Right hindlimb (tissue), 1 donor: ENCODE measurements around the gene KCTD4.
"Not testable (repeated sequence)": the region's sequence is repeated elsewhere in the genome, so short reads cannot be mapped to it uniquely, and the experiment has no call there.

ENCODE experiments used
- DNase-seq: peaks from one replicate; pipeline ENCODE4 v3.0.0-alpha.2; 2018

KCTD4 gene

GRCh38 chr13:45200701-45201232 is at the start of gene KCTD4:
Gene KCTD4, minus strand, starts transcription at chr13:45201045. Its CDS starts 6,478 bp downstream, at chr13:45194567.
- DNase-seq = no peak

- DNase-seq = no peak
These were observed 48.8 kb upstream of the KCTD4 start for GRCh38 chr13:45249662-45250061.

GRCh38 chr13:45244736-45245135 is 43.9 kb upstream of the KCTD4 start:
- DNase-seq = not testable (repeated sequence)

DNA sequence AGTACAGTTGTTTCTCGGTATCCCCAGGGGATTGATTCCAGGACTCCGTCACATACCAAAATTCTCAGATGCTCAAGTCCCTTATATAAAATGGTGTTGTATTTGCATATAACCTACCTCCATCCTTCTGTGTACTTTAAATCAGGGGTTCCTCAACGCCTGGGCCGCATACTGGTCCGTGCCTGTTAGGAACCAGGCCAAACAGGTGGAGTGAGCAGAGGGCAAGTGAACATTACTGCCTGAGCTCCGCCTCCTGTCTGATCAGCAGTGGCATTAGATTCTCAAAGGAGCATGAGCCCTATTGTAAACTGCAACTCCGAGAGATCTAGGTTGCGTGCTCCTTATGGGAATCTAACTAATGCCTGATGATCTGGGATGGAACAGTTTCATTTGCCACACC is 42.2 kb upstream of the KCTD4 start:
- no peak for DNase-seq

DNA sequence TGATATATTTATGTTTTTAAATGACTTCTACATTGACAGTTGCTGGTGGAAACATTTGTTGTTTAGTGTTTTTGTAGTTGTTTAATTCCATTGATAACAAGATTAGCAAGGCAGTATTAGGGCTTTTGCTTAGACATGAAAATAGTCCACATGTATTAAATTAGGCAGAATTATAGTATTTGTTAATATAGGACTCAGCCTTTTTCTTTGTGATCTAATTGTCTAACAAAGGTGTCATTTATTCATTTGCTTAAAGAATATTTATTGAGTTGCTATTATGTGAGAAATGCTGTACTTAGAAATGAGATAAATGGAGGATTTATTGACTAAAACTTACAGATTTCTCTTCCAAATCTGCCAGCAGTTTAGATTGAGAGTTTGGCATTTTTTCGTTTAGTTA is 41.7 kb upstream of the KCTD4 start:
- no peak for DNase-seq

- DNase-seq = no peak
These were observed 41.2 kb upstream of the KCTD4 start for GRCh38 chr13:45242070-45242469.

DNA sequence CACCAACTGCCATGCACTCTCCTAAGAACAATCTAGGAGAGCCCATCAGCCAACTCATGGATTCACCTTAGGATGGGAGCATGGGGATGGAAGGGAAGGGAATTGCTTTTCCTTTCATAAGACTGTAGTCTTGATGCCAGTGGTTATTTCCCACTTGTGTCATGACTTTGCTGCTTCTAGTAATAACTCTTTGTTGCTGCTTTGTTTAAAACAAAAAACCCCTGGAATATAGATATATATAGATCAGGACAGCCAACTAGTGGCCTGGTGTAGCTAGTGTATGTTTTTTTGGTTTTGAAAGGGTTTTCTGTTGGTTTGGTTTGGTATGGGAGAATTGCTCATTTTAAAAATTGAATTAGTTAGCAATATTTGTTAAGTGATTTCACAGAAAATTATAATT is 39.3 kb upstream of the KCTD4 start:
- no peak for DNase-seq

- DNase-seq = no peak
These were observed 38.3 kb upstream of the KCTD4 start for GRCh38 chr13:45238945-45239795.

DNA sequence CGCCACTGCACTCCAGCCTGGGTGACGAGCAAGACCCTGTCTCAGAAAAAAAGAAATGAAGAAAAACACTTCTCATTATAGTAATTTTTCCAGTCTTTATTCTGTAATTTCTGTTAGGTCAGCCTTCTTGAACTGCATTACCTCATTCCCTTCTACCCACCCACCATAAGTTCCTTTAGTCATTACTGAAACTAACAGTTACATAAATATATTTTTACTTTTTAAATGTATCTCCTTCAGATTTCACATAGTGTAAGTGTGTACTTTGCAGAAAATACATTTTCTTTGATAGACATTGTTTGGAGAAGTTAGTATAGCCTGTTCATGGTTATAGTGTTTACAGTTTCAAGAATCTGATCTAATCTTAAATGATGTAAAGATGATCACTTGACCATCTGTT is 31.7 kb upstream of the KCTD4 start:
- no peak for DNase-seq

GRCh38 chr13:45231722-45232121 is 30.9 kb upstream of the KCTD4 start:
- no peak for DNase-seq

DNA sequence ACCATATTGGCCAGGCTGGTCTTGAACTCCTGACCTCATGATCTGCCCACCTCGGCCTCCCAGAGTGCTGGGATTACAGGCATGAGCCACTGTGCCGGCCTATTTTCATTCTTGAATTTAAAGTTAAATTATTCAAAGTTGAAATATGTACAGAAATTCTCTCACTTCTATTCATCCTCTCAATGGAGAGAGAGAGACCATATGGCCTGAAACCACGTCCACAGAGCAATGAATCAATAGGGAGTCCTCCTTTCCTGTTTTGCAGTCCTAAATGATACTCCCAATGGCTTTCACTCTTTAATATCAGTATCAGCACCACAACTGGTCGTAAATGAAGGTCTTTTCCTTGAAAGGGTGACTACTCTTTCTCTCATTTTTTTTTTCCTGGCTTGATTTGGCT is 30.5 kb upstream of the KCTD4 start:
- DNase-seq = no peak

DNA sequence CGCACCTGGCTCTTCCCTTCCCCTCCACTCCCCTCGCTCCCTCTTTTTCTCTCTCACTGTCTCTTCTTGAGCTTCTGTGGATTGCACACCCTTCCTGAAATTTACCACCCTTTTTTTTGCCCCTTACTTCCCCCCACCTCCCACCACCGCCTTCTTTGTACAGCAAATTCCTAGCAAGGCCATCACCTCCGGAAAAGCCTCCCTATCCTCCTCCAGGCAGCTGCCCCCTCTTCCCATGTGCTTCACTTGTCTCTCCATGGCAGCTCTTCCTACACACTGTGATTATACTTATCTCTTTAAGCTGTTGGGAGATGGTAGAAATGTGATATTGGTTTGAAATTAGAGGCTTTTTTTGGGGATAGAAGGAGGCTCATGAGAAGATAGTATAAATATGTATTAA is 28.3 kb upstream of the KCTD4 start:
- no peak for DNase-seq

DNA sequence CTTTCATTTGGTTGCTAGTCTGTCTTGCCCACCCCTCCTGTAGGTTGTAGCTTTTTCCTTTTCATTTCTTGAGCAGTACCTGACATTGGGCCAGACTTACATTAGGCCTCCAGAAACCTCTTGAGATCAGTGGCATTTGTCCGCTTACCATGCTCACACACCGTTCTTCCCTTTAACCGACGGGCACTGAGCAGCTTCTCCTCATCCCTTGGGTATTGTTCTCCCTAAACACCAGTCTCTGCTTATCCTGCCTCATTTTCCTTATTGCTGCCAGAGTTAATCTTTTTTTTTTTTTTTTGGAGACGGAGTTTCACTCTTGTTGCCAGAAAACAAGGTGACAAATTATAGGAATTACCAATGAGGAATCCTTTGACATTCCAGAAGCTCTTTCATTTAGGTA is 27.2 kb upstream of the KCTD4 start:
- DNase-seq = no peak

GRCh38 chr13:45226024-45226423 is 25.2 kb upstream of the KCTD4 start:
- no peak for DNase-seq

DNA sequence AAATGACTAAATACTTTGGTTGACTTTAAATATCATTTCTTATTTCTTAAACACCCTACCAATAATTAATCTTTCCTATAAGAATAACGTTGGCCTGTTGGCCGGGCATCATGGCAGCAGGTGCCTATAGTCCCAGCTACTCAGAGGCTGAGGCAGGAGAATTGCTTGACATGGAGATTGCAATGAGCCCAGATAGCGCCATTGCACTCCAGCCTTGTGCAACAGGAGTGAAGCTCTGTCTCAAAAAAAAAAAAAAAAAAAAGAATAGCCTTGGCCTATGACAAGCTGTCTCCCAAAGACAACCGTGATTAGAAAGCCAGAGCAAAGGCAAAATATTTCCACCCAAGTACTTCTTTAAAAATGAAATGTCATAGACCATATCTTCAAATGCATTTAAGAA is 24.5 kb upstream of the KCTD4 start:
- DNase-seq = no peak

GRCh38 chr13:45224176-45224575 is 23.3 kb upstream of the KCTD4 start:
- no peak for DNase-seq

DNA sequence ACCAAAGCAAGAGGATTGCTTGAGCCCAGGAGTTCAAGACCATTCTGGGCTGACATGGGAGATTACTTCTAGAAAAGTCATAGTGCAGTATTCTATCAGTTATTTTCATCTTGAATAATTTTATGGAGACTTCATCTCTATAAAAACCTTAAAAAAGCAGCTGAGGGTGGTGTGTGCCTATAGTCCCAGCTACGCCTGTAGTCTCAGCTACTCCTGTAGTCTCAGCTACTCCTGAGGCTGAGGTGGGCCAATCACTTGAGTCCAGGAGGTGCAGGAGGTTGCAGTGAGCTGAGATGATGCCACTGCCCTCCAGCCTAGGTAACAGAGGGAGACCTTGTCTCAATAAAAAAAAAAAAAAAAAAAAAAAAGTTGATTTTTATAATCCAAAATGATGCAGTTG is 22.1 kb upstream of the KCTD4 start:
- DNase-seq = no peak

DNA sequence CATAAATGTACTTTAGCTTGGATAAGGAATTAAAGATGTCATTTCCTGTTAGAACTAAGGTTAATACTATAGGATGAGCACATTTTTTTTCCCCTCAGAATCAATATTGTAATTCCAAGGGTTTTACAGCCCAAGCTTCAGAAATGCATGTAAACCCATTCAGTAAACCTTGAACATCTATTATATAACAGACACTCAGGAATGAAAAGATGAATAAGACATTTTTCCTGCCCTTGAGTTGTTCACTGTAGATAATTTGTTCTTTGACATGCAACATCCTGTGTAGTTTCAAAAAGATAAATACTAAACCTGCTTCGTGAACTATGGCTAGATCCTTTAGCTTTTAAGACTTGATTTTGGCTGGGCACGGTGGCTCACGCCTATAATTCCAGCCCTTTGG is 21.7 kb upstream of the KCTD4 start:
- no peak for DNase-seq

DNA sequence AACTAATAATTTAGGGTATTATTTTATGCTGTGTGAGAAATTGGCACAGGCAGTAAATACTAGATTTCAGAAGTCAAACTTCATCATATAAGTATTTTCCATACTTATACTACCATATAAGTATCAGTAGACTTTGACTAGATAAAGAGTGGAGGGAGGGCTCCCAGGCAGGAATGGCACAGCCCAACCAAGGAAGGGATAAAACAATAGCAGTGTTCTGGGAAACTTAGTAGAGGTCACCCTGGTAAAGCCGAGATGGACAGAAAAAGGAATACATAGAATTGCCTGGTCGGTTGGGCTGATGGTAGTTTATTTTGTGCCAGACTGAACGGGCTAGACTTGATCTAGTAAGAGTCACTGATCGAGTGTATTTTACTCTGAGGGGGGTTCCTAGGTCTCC is 19.6 kb upstream of the KCTD4 start:
- DNase-seq = no peak

DNA sequence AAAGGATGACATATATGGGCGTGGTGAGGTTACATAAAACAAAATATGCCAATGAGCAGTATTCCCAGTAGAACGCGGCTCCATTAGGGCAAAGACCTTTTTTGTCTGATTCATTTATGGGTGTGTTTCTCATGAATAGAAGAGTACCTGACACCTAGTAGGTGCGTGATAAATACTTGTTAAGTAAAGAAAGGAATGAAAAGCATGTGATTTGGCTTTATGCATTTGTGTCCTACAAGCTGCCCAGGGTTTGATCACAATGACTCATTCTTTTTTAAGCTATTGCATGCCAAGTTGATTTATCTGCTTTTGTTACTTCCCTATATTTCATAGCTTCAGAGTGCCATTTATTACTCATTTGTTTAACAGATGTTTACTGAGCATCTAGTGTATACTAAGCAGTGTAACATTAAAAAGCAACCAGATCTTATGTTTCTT is 19.1 kb upstream of the KCTD4 start:
- no peak for DNase-seq

GRCh38 chr13:45219123-45219891 is 18.5 kb upstream of the KCTD4 start:
- DNase-seq = no peak

DNA sequence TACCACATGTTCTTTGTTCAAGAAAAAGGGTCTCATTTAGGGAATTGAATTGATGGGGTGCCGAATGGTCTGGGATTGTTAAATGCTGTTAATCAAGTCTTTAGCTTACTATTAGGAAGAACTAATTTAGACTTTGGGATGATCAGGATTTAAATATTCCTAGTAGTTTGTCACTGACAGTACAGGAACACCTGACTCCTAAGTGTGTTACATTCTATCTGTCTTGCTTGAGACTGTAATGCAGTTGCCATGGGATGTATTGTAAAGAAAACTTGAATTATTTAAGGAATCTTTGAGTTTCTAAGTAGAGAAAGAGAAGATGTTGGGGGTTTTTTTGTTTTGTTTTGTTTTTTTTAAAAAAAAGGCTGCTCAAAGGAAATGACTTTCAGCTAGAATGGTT is 17.8 kb upstream of the KCTD4 start:
- DNase-seq = no peak

GRCh38 chr13:45216193-45216592 is 15.3 kb upstream of the KCTD4 start:
- no peak for DNase-seq
